Measurements from ENCODE around the gene TMC4.

DNA sequence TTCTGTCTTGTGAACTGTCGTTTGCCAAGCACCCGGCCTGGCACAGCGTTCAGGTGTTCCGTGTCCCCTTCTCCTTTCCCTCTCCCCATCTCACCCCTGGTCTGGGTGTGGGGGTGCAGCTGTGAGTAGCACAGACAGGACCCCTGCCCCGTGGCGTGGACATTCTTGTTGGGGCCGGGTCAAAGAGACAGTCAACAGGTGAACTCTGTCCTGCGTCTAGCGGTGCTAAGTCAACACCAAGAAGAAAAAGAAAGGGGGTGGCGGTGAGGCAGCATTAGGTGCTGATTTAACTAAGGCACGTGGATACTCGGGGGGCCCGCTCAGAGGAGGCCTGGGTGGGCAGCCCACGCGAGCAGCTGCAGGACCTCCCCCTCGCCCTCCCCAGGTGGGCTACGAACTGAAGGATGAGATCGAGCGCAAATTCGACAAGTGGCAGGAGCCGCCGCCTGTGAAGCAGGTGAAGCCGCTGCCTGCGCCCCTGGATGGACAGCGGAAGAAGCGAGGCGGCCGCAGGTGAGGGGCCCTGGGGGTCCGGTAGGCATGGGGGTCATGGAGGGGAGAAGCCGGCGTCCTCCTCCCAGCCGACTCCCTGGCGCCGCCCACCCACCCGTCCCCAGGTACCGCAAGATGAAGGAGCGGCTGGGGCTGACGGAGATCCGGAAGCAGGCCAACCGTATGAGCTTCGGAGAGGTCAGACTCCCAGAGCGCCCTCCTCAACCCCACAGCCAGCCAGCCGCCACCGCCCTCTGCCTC, 45.1 kb downstream of the TMC4 start:
- TF ChIP-seq POLR2A (IDR thresholded peaks at IDR 0.05) (no peak), EP300 (IDR thresholded peaks at IDR 0.05; ENCODE audit: low read depth) (no peak), POLR2AphosphoS5 (IDR thresholded peaks at IDR 0.05) (no peak)
- TF ChIP-seq, protein P1, sequence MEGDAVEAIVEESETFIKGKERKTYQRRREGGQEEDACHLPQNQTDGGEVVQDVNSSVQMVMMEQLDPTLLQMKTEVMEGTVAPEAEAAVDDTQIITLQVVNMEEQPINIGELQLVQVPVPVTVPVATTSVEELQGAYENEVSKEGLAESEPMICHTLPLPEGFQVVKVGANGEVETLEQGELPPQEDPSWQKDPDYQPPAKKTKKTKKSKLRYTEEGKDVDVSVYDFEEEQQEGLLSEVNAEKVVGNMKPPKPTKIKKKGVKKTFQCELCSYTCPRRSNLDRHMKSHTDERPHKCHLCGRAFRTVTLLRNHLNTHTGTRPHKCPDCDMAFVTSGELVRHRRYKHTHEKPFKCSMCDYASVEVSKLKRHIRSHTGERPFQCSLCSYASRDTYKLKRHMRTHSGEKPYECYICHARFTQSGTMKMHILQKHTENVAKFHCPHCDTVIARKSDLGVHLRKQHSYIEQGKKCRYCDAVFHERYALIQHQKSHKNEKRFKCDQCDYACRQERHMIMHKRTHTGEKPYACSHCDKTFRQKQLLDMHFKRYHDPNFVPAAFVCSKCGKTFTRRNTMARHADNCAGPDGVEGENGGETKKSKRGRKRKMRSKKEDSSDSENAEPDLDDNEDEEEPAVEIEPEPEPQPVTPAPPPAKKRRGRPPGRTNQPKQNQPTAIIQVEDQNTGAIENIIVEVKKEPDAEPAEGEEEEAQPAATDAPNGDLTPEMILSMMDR (IDR thresholded peaks at IDR 0.05): no peak
